GM21515 (cell line): ENCODE results near the gene SLC6A11.

Experiments used
- ATAC-seq: cut with Tn5 transposase; IDR thresholded peaks from one replicate; pipeline ENCODE4 v1.9.1; 2021; ENCODE audit not compliant: unreplicated experiment

The SLC6A11 gene

GRCh38 chr3:10928407-10928960 lies 112.5 kb downstream of the SLC6A11 start:
- no peak for ATAC-seq

- ATAC-seq, result no peak
Measured at GRCh38 chr3:10928961-10929471, 113.0 kb downstream of the SLC6A11 start.

- ATAC-seq, result no peak
Measured at GRCh38 chr3:10929978-10930665, 114.1 kb downstream of the SLC6A11 start.

GRCh38 chr3:10930666-10931040 lies 114.6 kb downstream of the SLC6A11 start:
- ATAC-seq, result no peak

GRCh38 chr3:10932596-10932995 lies 116.6 kb downstream of the SLC6A11 start:
- no peak for ATAC-seq

GRCh38 chr3:10933021-10933420 lies 117.0 kb downstream of the SLC6A11 start:
- ATAC-seq, result no peak

GRCh38 chr3:10933470-10933804 lies 117.4 kb downstream of the SLC6A11 start:
- ATAC-seq, result no peak

- no peak for ATAC-seq
Measured at GRCh38 chr3:10933805-10934481, 117.9 kb downstream of the SLC6A11 start.

GRCh38 chr3:10935028-10935427 lies 119.0 kb downstream of the SLC6A11 start:
- no peak for ATAC-seq

GRCh38 chr3:10935846-10936631 lies 120.0 kb downstream of the SLC6A11 start:
- no peak for ATAC-seq

- no peak for ATAC-seq
Measured at GRCh38 chr3:10936686-10937085, 120.7 kb downstream of the SLC6A11 start.

- ATAC-seq, result no peak
Measured at GRCh38 chr3:10937141-10937825, 121.3 kb downstream of the SLC6A11 start.

GRCh38 chr3:10939556-10939955 lies 123.5 kb downstream of the SLC6A11 start:
- ATAC-seq, result no peak

- ATAC-seq, result no peak
Measured at GRCh38 chr3:10940106-10940505, 124.1 kb downstream of the SLC6A11 start.

GRCh38 chr3:10941972-10942371 lies 125.9 kb downstream of the SLC6A11 start:
- ATAC-seq, result no peak

- ATAC-seq, result no peak
Measured at GRCh38 chr3:10942690-10943205, 126.7 kb downstream of the SLC6A11 start.

- no peak for ATAC-seq
Measured at GRCh38 chr3:10944866-10945265, 128.8 kb downstream of the SLC6A11 start.

GRCh38 chr3:10945683-10946287 lies 129.8 kb downstream of the SLC6A11 start:
- ATAC-seq, result no peak

- ATAC-seq, result no peak
Measured at GRCh38 chr3:10946526-10946925, 130.5 kb downstream of the SLC6A11 start.

- ATAC-seq, result no peak
Measured at GRCh38 chr3:10948326-10948725, 132.3 kb downstream of the SLC6A11 start.
